Naive thymus-derived CD4-positive, alpha-beta T cell (primary cell): ENCODE measurements around the gene CD248. TPM values are rescaled to one million over a fixed set of nuclear protein-coding genes. Genes with fewer than 3 reads are reported as not detected.

ENCODE experiments used
- ATAC-seq: fragments of 150-1000 bp; cut with Tn5 transposase; 2 replicates; pipeline ENCODE4 v1.10.0; 2021; ENCODE audit warnings: mild to moderate bottlenecking, moderate library complexity
- CTCF ChIA-PET: fragments of 350-600 bp; sonication (Branson Sonifier 250); formaldehyde crosslinking; loops from one replicate; lab custom pipeline; 2021; ENCODE audit warnings: antibody characterized with exemption; lab: Charles Lee
- POLR2A ChIA-PET: fragments of 350-600 bp; sonication (Branson Sonifier 250); formaldehyde crosslinking; loops from one replicate; lab custom pipeline; 2021; ENCODE audit warnings: antibody characterized with exemption, inconsistent platforms; lab: Charles Lee
- DNase-seq, 9 donors: peaks; one replicate each; pipeline versions ENCODE4 v3.0.0 to v3.0.0-alpha.2; 2020 to 2022; ENCODE audit warnings: mixed read lengths in 1 of 9
- H3K27ac ChIP-seq: one replicate; pipeline ENCODE4 v1.7.0; 2013; ENCODE audit warnings: mild to moderate bottlenecking, low read depth, low read length, moderate library complexity
- H3K27me3 ChIP-seq, 2 donors: one replicate each; pipeline ENCODE4 v1.7.0; 2013; ENCODE audit warnings: low read length in 2 of 2, mild to moderate bottlenecking in 2 of 2, moderate library complexity in 2 of 2; ENCODE audit not compliant: control insufficient read depth in 2 of 2, insufficient read depth in 2 of 2
- H3K36me3 ChIP-seq, 3 experiments: 1 replicate in 2 of 3; 2 replicates in 1 of 3; pipeline ENCODE4 v1.7.0; 2013; ENCODE audit warnings: low read length in 3 of 3, mild to moderate bottlenecking in 3 of 3, moderate library complexity in 1 of 3; ENCODE audit not compliant: insufficient read depth in 3 of 3, control insufficient read depth in 2 of 3
- H3K4me1 ChIP-seq, 2 donors: one replicate each; pipeline ENCODE4 v1.7.0; 2013; ENCODE audit warnings: low read length in 2 of 2, mild to moderate bottlenecking in 2 of 2, moderate library complexity in 1 of 2; ENCODE audit not compliant: control insufficient read depth in 2 of 2, insufficient read depth in 2 of 2
- H3K4me3 ChIP-seq: 2 replicates; pipeline ENCODE4 v1.7.0; 2013; ENCODE audit warnings: mild to moderate bottlenecking, low read length
- H3K9me3 ChIP-seq, 3 experiments: 1 replicate in 2 of 3; 2 replicates in 1 of 3; pipeline ENCODE4 v1.7.0; 2013; ENCODE audit warnings: low read length in 3 of 3; ENCODE audit not compliant: control insufficient read depth in 2 of 3
- H3K27ac Mint-ChIP-seq, 9 donors: one replicate each; pipeline ENCODE4 v1.8.0; 2020 to 2022; ENCODE audit warnings: mixed read lengths in 9 of 9, mild to moderate bottlenecking in 8 of 9, moderate library complexity in 5 of 9, inconsistent platforms in 2 of 9
- H3K27me3 Mint-ChIP-seq, 5 donors: one replicate each; pipeline ENCODE4 v1.8.0; 2021 to 2022; ENCODE audit warnings: mixed read lengths in 5 of 5, mild to moderate bottlenecking in 1 of 5
- H3K36me3 Mint-ChIP-seq, 5 donors: one replicate each; pipeline ENCODE4 v1.8.0; 2020 to 2022; ENCODE audit warnings: mixed read lengths in 5 of 5, mild to moderate bottlenecking in 3 of 5, inconsistent platforms in 1 of 5
- H3K4me1 Mint-ChIP-seq, 7 donors: one replicate each; pipeline ENCODE4 v1.8.0; 2020 to 2022; ENCODE audit warnings: mixed read lengths in 7 of 7, mild to moderate bottlenecking in 3 of 7, inconsistent platforms in 1 of 7
- H3K4me3 Mint-ChIP-seq, 10 donors: one replicate each; pipeline ENCODE4 v1.8.0; 2020 to 2022; ENCODE audit warnings: mild to moderate bottlenecking in 10 of 10, mixed read lengths in 10 of 10, moderate library complexity in 6 of 10, inconsistent platforms in 2 of 10
- H3K9me3 Mint-ChIP-seq, 11 donors: one replicate each; pipeline ENCODE4 v1.8.0; 2020 to 2022; ENCODE audit warnings: mixed read lengths in 11 of 11, mild to moderate bottlenecking in 4 of 11, inconsistent platforms in 1 of 11, moderate library complexity in 1 of 11
- intact Hi-C, 2 donors: fragments of 100-400 bp; cut with micrococcal nuclease; formaldehyde crosslinking; loops; one replicate each; pipeline ENCODE4 v1.15.1; 2023
- polyA plus RNA-seq, 2 donors: library from polyadenylated mRNA; unstranded; fragments of 300-500 nt; fragmentation: Illumina TruSeq; gene quantifications; one replicate each; pipeline ENCODE4 v1.2.3, GENCODE V29; 2021
- total RNA-seq, 6 experiments: library from RNA in 5 of 6; stranded (reverse) in 5 of 6; gene quantifications; 1 replicate in 5 of 6; 2 replicates in 1 of 6; pipeline ENCODE4 v1.2.3 and lab custom pipeline; 2021 to 2026

The CD248 gene
- total and polyA plus RNA-seq, 7 experiments from 2014 or later, result 0.36 to 10.9 (median 2.5) TPM

- Mint-ChIP-seq H3K27me3 (peaks cover 0 to 4% (median 0%) of the 10 kb centered on the region in 5 donors), H3K27ac (peak within 1 kb of the TSS; percentile 96 to 100 (median 99)), H3K9me3 (peaks cover 0 to 10% (median 0%) of the 10 kb centered on the region in 11 donors), H3K36me3 (peaks cover 0 to 11% (median 6%) of the 10 kb centered on the region in 5 donors), H3K4me1 (peaks cover 22 to 66% (median 53%) of the 10 kb centered on the region in 7 donors), H3K4me3 (peak within 1 kb of the TSS; percentile 93 to 98 (median 96))
- no peaks in the 10 kb centered on the region for H3K27me3 ChIP-seq
- intact Hi-C loops, result loop anchor here (1.0 to 5.0 kb wide), 4 partner anchors 39 to 119 kb away; partner anchors contain the start of genes PELI3 (in 1 of the 2) and RAB1B (in 1 of the 2)
- no peaks in the 10 kb centered on the region for H3K9me3 ChIP-seq
- DNase-seq (peak; percentile 56 to 87 (median 84)), ATAC-seq (peak; percentile 49)
- ChIA-PET POLR2A (interaction anchor here (0.6 to 7.8 kb wide), 14 partner anchors 12 to 59 kb away, joined by 3 to 68 read pairs (median 4); partner anchors contain the start of genes CD248, RIN1, SLC29A2 and YIF1A), CTCF (interaction anchor here (1.2 kb wide), 1 partner anchor 16 kb away, joined by 3 read pairs; no protein-coding TSS in a partner anchor)
- peaks cover 0 to 11% (median 0%) of the 10 kb centered on the region in 3 experiments for H3K36me3 ChIP-seq
- H3K4me3 ChIP-seq, result peak within 1 kb of the TSS; percentile 93
- H3K27ac ChIP-seq, result peak within 1 kb of the TSS; percentile 92
- peaks cover 30 to 36% of the 10 kb centered on the region in 2 donors for H3K4me1 ChIP-seq
Observed at GRCh38 chr11:66347425-66348276, 30.8 kb upstream of the CD248 start, which contains the start of gene B4GAT1. TSS of gene B4GAT1 (minus strand) at chr11:66347629. CDS start at chr11:66347545, 84 bp downstream.

DNA sequence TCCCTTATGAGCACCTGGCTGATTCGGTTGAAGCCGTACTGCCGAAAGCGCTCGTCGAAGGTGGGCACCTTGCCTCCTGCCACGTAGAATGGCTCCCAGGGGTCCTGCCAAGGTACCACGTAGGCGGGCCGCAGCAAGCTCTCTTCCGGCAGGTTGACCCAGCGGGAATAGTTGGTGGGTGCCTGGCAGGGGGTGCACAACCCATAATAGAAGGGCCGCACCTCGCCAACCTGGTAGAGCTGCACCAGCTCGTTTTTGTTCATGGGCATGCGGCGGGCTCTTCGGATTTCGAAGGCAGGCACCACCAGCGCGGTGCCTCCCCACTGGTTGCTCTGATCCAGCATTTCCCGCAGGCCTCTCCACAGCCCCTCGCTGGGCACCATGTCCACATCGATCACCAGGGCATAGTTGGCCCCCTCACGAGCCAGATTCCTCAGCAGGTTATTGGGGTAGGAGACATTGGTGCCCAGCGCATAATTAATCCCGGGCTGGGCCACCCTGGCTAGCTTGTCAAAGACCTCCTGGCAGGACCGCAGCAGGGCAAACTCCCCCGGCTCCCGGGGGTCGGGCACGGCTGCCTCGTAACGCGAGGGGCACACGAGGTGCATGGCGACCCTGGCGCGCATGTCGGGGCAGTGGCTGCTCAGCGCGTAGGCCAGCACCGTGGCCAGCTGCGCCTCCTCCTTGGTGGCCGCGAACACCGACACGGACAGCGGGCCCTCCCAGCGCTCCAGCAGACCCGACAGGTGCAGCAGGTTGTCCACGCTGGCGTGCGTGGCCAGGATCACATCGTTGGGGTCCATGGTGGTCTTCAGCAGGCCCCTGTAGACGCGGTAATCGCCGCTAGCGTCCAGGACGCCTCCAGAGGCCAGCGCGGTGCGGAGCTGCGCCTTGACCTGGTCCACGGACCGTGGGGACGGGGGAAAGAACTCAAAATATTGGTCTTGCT is 29.9 kb upstream of the CD248 start:
- DNase-seq (peak in 1 of 9 donors; percentile 37), ATAC-seq (no peak)
- no peaks in the 10 kb centered on the region for H3K9me3 ChIP-seq
- H3K9me3 Mint-ChIP-seq, result peaks cover 0 to 10% (median 0%) of the 10 kb centered on the region in 11 donors
- H3K36me3 Mint-ChIP-seq, result peaks cover 3 to 14% (median 11%) of the 10 kb centered on the region in 5 donors
- H3K4me1 Mint-ChIP-seq, result peaks cover 25 to 63% (median 55%) of the 10 kb centered on the region in 7 donors
- peak overlapping the region; percentile 94 to 98 (median 96) for H3K4me3 Mint-ChIP-seq
- H3K27me3 Mint-ChIP-seq, result peaks cover 0 to 4% (median 0%) of the 10 kb centered on the region in 5 donors
- intact Hi-C loops, result loop anchor here in 1 of 2 donors (5.0 kb wide), 2 partner anchors 41 to 79 kb away; partner anchors contain the start of gene RAB1B
- peak overlapping the region; percentile 92 for H3K27ac ChIP-seq
- H3K36me3 ChIP-seq, result peaks cover 0 to 17% (median 4%) of the 10 kb centered on the region in 3 experiments
- CTCF ChIA-PET, result interaction anchor here (3.2 to 5.7 kb wide), 2 partner anchors 35 to 40 kb away, joined by 14 to 40 read pairs; no protein-coding TSS in a partner anchor
- H3K27me3 ChIP-seq, result no peaks in the 10 kb centered on the region
- POLR2A ChIA-PET, result interaction anchor here (0.5 to 7.8 kb wide), 13 partner anchors 11 to 1569 kb away, joined by 3 to 68 read pairs (median 4); partner anchors contain the start of genes CD248, RIN1, SLC29A2 and YIF1A
- H3K4me1 ChIP-seq, result peaks cover 30 to 36% of the 10 kb centered on the region in 2 donors
- peak overlapping the region; percentile 91 to 98 (median 96) for H3K27ac Mint-ChIP-seq
- peak overlapping the region; percentile 84 for H3K4me3 ChIP-seq

DNA sequence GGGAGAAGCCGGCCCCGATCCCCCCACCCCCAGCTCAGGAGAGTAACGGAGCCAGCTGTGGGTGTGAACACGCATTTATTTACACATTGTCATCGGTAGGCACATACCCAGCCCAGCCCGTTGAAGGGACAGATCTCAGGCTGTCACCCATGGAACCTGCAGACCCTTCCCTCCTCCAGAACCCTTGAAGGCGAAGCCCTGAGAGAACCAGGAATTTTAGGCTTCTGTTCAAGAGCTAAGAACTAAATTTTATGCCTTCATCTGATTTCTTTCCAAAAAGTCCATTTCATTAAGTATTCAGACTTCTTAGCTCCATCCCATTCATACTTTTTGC is 28.4 kb upstream of the CD248 start:
- H3K4me3 ChIP-seq, result peak overlapping the region; percentile 73
- H3K27me3 ChIP-seq, result no peaks in the 10 kb centered on the region
- POLR2A ChIA-PET, result interaction anchor here (0.6 to 7.8 kb wide), 17 partner anchors 9 to 332 kb away, joined by 3 to 68 read pairs (median 4); partner anchors contain the start of genes CD248, RBM4B, RIN1 and SLC29A2
- peak overlapping the region; percentile 92 for H3K27ac ChIP-seq
- peaks cover 30 to 36% of the 10 kb centered on the region in 2 donors for H3K4me1 ChIP-seq
- CTCF ChIA-PET, result interaction anchor here (0.8 to 5.7 kb wide), 6 partner anchors 27 to 93 kb away, joined by 3 to 40 read pairs (median 8); partner anchors contain the start of genes CD248 and MRPL11
- peaks cover 5 to 31% (median 10%) of the 10 kb centered on the region in 3 experiments for H3K36me3 ChIP-seq
- H3K27me3 Mint-ChIP-seq, result peaks cover 0 to 4% (median 0%) of the 10 kb centered on the region in 5 donors
- ATAC-seq (peak; percentile 24), DNase-seq (no peak)
- peaks cover 10 to 17% (median 14%) of the 10 kb centered on the region in 5 donors for H3K36me3 Mint-ChIP-seq
- intact Hi-C loops, result loop anchor here (1.0 to 5.0 kb wide), 11 partner anchors 17 to 1223 kb away; partner anchors contain the start of genes RAB1B (in 2 of the 2), CD248 (in 1 of the 2), FAU (in 1 of the 2) and MRPL49 (in 1 of the 2)
- no peaks in the 10 kb centered on the region for H3K9me3 ChIP-seq
- peak overlapping the region; percentile 94 to 98 (median 96) for H3K4me3 Mint-ChIP-seq
- H3K27ac Mint-ChIP-seq, result peak overlapping the region; percentile 91 to 98 (median 96)
- peaks cover 0 to 10% (median 0%) of the 10 kb centered on the region in 11 donors for H3K9me3 Mint-ChIP-seq
- H3K4me1 Mint-ChIP-seq, result peaks cover 25 to 62% (median 52%) of the 10 kb centered on the region in 7 donors

- H3K27me3 Mint-ChIP-seq, result peaks cover 0 to 4% (median 0%) of the 10 kb centered on the region in 5 donors
- intact Hi-C loops, result loop anchor here (1.0 to 5.0 kb wide), 11 partner anchors 16 to 1222 kb away; partner anchors contain the start of genes RAB1B (in 2 of the 2), CD248 (in 1 of the 2), FAU (in 1 of the 2) and MRPL49 (in 1 of the 2)
- peak within 1 kb of the TSS; percentile 94 to 98 (median 96) for H3K4me3 Mint-ChIP-seq
- H3K4me1 ChIP-seq, result peaks cover 30 to 36% of the 10 kb centered on the region in 2 donors
- H3K4me1 Mint-ChIP-seq, result peaks cover 25 to 62% (median 52%) of the 10 kb centered on the region in 7 donors
- H3K27ac ChIP-seq, result peak within 1 kb of the TSS; percentile 92
- peak; percentile 94 for ATAC-seq
- H3K9me3 ChIP-seq, result no peaks in the 10 kb centered on the region
- CTCF ChIA-PET, result interaction anchor here (0.5 to 5.7 kb wide), 8 partner anchors 10 to 94 kb away, joined by 3 to 40 read pairs (median 4); partner anchors contain the start of gene MRPL11
- H3K36me3 Mint-ChIP-seq, result peaks cover 10 to 17% (median 16%) of the 10 kb centered on the region in 5 donors
- H3K4me3 ChIP-seq, result peak within 1 kb of the TSS; percentile 73
- H3K27ac Mint-ChIP-seq, result peak within 1 kb of the TSS; percentile 91 to 98 (median 96)
- peaks cover 0 to 10% (median 0%) of the 10 kb centered on the region in 11 donors for H3K9me3 Mint-ChIP-seq
- peak; percentile 85 to 98 (median 93) for DNase-seq
- no peaks in the 10 kb centered on the region for H3K27me3 ChIP-seq
- H3K36me3 ChIP-seq, result peaks cover 5 to 37% (median 10%) of the 10 kb centered on the region in 3 experiments
- POLR2A ChIA-PET, result interaction anchor here (0.5 to 7.8 kb wide), 22 partner anchors 10 to 499 kb away, joined by 3 to 68 read pairs (median 4); partner anchors contain the start of genes CD248, RBM4B, RCE1 and RIN1
Observed at GRCh38 chr11:66344550-66345315, 27.9 kb upstream of the CD248 start, which contains the start of gene BRMS1. TSS of gene BRMS1 (minus strand) at chr11:66345104. CDS start at chr11:66342234, 2,870 bp downstream.
